ENCODE results near the gene ALG9. TPM values are rescaled to one million over a fixed set of nuclear protein-coding genes. Genes with fewer than 3 reads are reported as not detected.

The ALG9 gene
- total and polyA plus RNA-seq, 2 of the 4 experiments (the other 2 are of a cell fraction): 20.7 to 35.7 TPM

DNA sequence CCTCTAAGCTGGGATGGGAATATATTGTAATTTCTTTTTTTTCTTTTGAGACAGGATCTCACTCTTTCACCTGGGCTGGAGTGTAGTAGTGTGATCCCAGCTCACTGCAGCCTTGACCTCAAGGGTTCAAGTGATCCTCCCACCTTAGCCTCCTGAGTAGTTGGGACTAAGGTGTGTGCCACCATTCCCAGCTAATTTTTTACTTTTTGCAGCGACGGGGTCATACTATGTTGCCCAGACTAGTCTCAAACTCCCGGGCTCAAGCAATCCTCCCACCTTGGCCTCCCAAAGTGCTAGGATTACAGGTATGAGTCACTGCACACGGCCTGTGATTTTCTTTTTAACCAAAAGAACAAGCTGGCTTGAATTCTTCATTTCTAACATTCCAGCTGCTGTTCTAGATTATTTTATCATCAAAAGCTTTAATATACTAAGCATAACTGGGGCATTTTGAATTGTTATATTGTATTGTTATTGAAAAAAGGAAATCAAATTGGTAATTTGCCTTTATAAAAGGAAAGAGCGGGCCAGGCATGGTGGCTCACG, 78.4 kb downstream of the ALG9 start:
- H2AFZ ChIP-seq (replicated peaks; ENCODE audit: low read length, poor library complexity): no peak overlapping the region
- no peak overlapping the region for H3K27ac ChIP-seq (ENCODE audit: insufficient read depth, low read length)
- dilution Hi-C loops (cut with HindIII; ENCODE audit: low sequenced_read_pairs, unreplicated experiment) (no loop called here), intact Hi-C loops (cut with micrococcal nuclease) (loop anchor here (5.0 kb wide), 1 partner anchor 49 kb away; no protein-coding TSS in a partner anchor), in situ Hi-C loops (cut with MboI; ENCODE audit: low sequenced_read_pairs) (no loop called here)
- H3K9me3 ChIP-seq (ENCODE audit: control insufficient read depth, insufficient read depth, low read length): peaks cover 5% of the 10 kb centered on the region; the same call in 1 of the 2 replicates
- H3K14ac ChIP-seq (replicated peaks; ENCODE audit: low read depth, low read length): no peak overlapping the region
- H2BK120ac ChIP-seq (ENCODE audit: low read depth, low read length): no peak overlapping the region
- H3K4me2 ChIP-seq (ENCODE audit: low read depth, low read length): no peak overlapping the region
- peaks cover 7% of the 10 kb centered on the region; the same call in 1 of the 2 replicates for H3K4me1 ChIP-seq (ENCODE audit: control insufficient read depth, insufficient read depth, low read length)
- H3K56ac ChIP-seq (ENCODE audit: extremely low read depth, insufficient read depth, low read length): no peak overlapping the region
- H2AK5ac ChIP-seq (ENCODE audit: low read depth, low read length): no peak overlapping the region
- WGBS, 2 experiments (ENCODE audit: extremely low coverage in 2 of 2, insufficient read length in 1 of 2): 100% methylated on average over 1 of the region's 6 CpGs; no CpG with 5 or more reads in 1 of the 2 experiments
- H3K4me3 ChIP-seq (ENCODE audit: insufficient read depth, low read depth, low read length): no peak overlapping the region
- H3K79me1 ChIP-seq (ENCODE audit: low read depth in 1 of 2, low read length in 2 of 2): peaks cover 2 to 6% of the 10 kb centered on the region in 2 experiments
- H2BK5ac ChIP-seq (ENCODE audit: low read depth, low read length, poor library complexity, severe bottlenecking): no peak overlapping the region
- ATAC-seq (ENCODE audit: low read depth) (no peak), DNase-seq (no peak)
- no peak overlapping the region for H2AK9ac ChIP-seq (replicated peaks; ENCODE audit: low read depth, low read length, poor library complexity)
- no peak overlapping the region for H3K18ac ChIP-seq (ENCODE audit: low read depth, low read length)
- H3K4ac ChIP-seq (ENCODE audit: low read depth, low read length): no peak overlapping the region
- H2BK15ac ChIP-seq (ENCODE audit: low read depth, low read length): no peak overlapping the region; the same call in 2 of the 3 replicates
- TF ChIP-seq RCOR1 (IDR thresholded peaks at IDR 0.05; ENCODE audit: insufficient replicate concordance, low read length) (no peak), NFE2L2 (IDR thresholded peaks at IDR 0.05; ENCODE audit: low read depth, low read length) (no peak)
- ChIA-PET POLR2A (ENCODE audit: unreplicated experiment) (interaction anchor here (1.0 kb wide), 1 partner anchor 60 kb away, joined by 9 read pairs; no protein-coding TSS in a partner anchor), CTCF (interaction anchor here (1.3 kb wide), 1 partner anchor 11 kb away, joined by 3 read pairs; no protein-coding TSS in a partner anchor)
- no peak overlapping the region for H4K8ac ChIP-seq (ENCODE audit: low read depth in 2 of 2, low read length in 2 of 2)
- no peak overlapping the region for H2BK20ac ChIP-seq (ENCODE audit: low read depth, low read length)
- H4K91ac ChIP-seq (ENCODE audit: insufficient read depth, low read depth, low read length): no peak overlapping the region
- no peaks in the 10 kb centered on the region for H4K20me1 ChIP-seq (ENCODE audit: insufficient read depth, low read length)
- H3K23ac ChIP-seq (ENCODE audit: low read depth, low read length): no peak overlapping the region
- no TSS peak for BruUV-seq (replicated peaks)
- peaks cover 5% of the 10 kb centered on the region for H3K36me3 ChIP-seq (ENCODE audit: control insufficient read depth, insufficient read depth, low read length)
- no peaks in the 10 kb centered on the region for H3K27me3 ChIP-seq (ENCODE audit: control insufficient read depth, insufficient read depth, low read length)
- no peak overlapping the region for H4K5ac ChIP-seq (ENCODE audit: low read depth, low read length)
- H3K9me1 ChIP-seq (ENCODE audit: insufficient read depth, low read length): peaks cover 8% of the 10 kb centered on the region; the same call in 1 of the 2 replicates
- no peak overlapping the region for H3K9ac ChIP-seq (ENCODE audit: low read depth, low read length)
